Measurements from ENCODE around the gene PCDH10. TPM values are rescaled to one million over a fixed set of nuclear protein-coding genes. Genes with fewer than 3 reads are reported as not detected.
"Not testable (repeated sequence)": the region's sequence is repeated elsewhere in the genome, so short reads cannot be mapped to it uniquely, and the experiment has no call there.

The PCDH10 gene
- total and polyA plus RNA-seq, 2 of the 4 experiments (the other 2 are of a cell fraction) = 0.90 to 2.0 TPM

- no CpG with 5 or more reads among the region's 30 CpGs for WGBS, 2 experiments (ENCODE audit: extremely low coverage in 2 of 2, insufficient read length in 1 of 2)
- H3K18ac ChIP-seq (ENCODE audit: low read depth, low read length); H4K91ac ChIP-seq (ENCODE audit: insufficient read depth, low read depth, low read length); H2BK20ac ChIP-seq (ENCODE audit: low read depth, low read length); DNase-seq; H3K23ac ChIP-seq (ENCODE audit: low read depth, low read length); H3K79me1 ChIP-seq (ENCODE audit: low read depth in 1 of 2, low read length in 2 of 2); H2AFZ ChIP-seq (replicated peaks; ENCODE audit: low read length, poor library complexity); H2BK15ac ChIP-seq (ENCODE audit: low read depth, low read length); BruUV-seq (replicated peaks); H2BK5ac ChIP-seq (ENCODE audit: low read depth, low read length, poor library complexity, severe bottlenecking); H3K14ac ChIP-seq (replicated peaks; ENCODE audit: low read depth, low read length); ATAC-seq (ENCODE audit: low read depth); POLR2A ChIA-PET (ENCODE audit: unreplicated experiment); H2BK120ac ChIP-seq (ENCODE audit: low read depth, low read length); CTCF ChIA-PET; H3K9ac ChIP-seq (ENCODE audit: low read depth, low read length); H2AK9ac ChIP-seq (replicated peaks; ENCODE audit: low read depth, low read length, poor library complexity); H3K4ac ChIP-seq (ENCODE audit: low read depth, low read length); H3K4me3 ChIP-seq (ENCODE audit: insufficient read depth, low read depth, low read length); H2AK5ac ChIP-seq (ENCODE audit: low read depth, low read length); H3K4me2 ChIP-seq (ENCODE audit: low read depth, low read length); H3K9me3 ChIP-seq (ENCODE audit: control insufficient read depth, insufficient read depth, low read length); H3K27ac ChIP-seq (ENCODE audit: insufficient read depth, low read length); H4K8ac ChIP-seq (ENCODE audit: low read depth in 2 of 2, low read length in 2 of 2); dilution Hi-C loops (cut with HindIII; ENCODE audit: low sequenced_read_pairs, unreplicated experiment); H4K5ac ChIP-seq (ENCODE audit: low read depth, low read length); H3K27me3 ChIP-seq (ENCODE audit: control insufficient read depth, insufficient read depth, low read length); H3K56ac ChIP-seq (ENCODE audit: extremely low read depth, insufficient read depth, low read length); H3K9me1 ChIP-seq (ENCODE audit: insufficient read depth, low read length); H3K4me1 ChIP-seq (ENCODE audit: control insufficient read depth, insufficient read depth, low read length); in situ Hi-C loops (cut with MboI; ENCODE audit: low sequenced_read_pairs); H3K36me3 ChIP-seq (ENCODE audit: control insufficient read depth, insufficient read depth, low read length); intact Hi-C loops (cut with micrococcal nuclease); H4K20me1 ChIP-seq (ENCODE audit: insufficient read depth, low read length): not testable (repeated sequence)
Observed at GRCh38 chr4:133240451-133240850, 91.4 kb downstream of the PCDH10 start.
